Measurements from ENCODE around the gene SCGB2B2.
"Not testable (repeated sequence)": the region's sequence is repeated elsewhere in the genome, so short reads cannot be mapped to it uniquely, and the experiment has no call there.

The SCGB2B2 gene

GRCh38 chr19:34668077-34668689 lies 8.8 kb downstream of the SCGB2B2 start:
- DNase-seq, result peak in 1 of 2 experiments; percentile 7

GRCh38 chr19:34667349-34668076 lies 9.4 kb downstream of the SCGB2B2 start:
- no peak for DNase-seq

- no peak for DNase-seq
Measured at GRCh38 chr19:34666958-34667265, 10.0 kb downstream of the SCGB2B2 start.

- DNase-seq, result no peak
Measured at GRCh38 chr19:34666200-34666957, 10.6 kb downstream of the SCGB2B2 start.

- DNase-seq, result not testable (repeated sequence)
Measured at GRCh38 chr19:34665275-34665674, 11.7 kb downstream of the SCGB2B2 start.

- DNase-seq, result no peak
Measured at GRCh38 chr19:34664870-34665269, 12.1 kb downstream of the SCGB2B2 start.

- DNase-seq, result no peak
Measured at GRCh38 chr19:34664168-34664567, 12.8 kb downstream of the SCGB2B2 start.

- peak; percentile 79 to 80 for DNase-seq
Measured at GRCh38 chr19:34662919-34663318, 14.0 kb downstream of the SCGB2B2 start.

- no peak for DNase-seq
Measured at GRCh38 chr19:34661357-34661756, 15.6 kb downstream of the SCGB2B2 start.

GRCh38 chr19:34655651-34656050 lies 21.3 kb downstream of the SCGB2B2 start:
- no peak for DNase-seq

GRCh38 chr19:34654796-34655195 lies 22.2 kb downstream of the SCGB2B2 start:
- no peak for DNase-seq

GRCh38 chr19:34651747-34652146 lies 25.2 kb downstream of the SCGB2B2 start:
- no peak for DNase-seq

GRCh38 chr19:34649886-34650543 lies 26.9 kb downstream of the SCGB2B2 start:
- DNase-seq, result no peak

- peak; percentile 73 to 91 for DNase-seq
Measured at GRCh38 chr19:34645551-34645950, 31.4 kb downstream of the SCGB2B2 start.

- no peak for DNase-seq
Measured at GRCh38 chr19:34644991-34645461, 31.9 kb downstream of the SCGB2B2 start.

GRCh38 chr19:34642241-34642640 lies 34.7 kb downstream of the SCGB2B2 start:
- DNase-seq, result no peak

GRCh38 chr19:34639491-34640085 lies 37.4 kb downstream of the SCGB2B2 start:
- peak; percentile 77 to 86 for DNase-seq

- DNase-seq, result no peak
Measured at GRCh38 chr19:34633802-34634201, 43.2 kb downstream of the SCGB2B2 start.
